Measurements from ENCODE around the gene MRPL46.

GRCh38 chr15:88477904-88478303 is 10.7 kb upstream of the MRPL46 start:
- TF ChIP-seq CTCF (IDR thresholded peaks at IDR 0.05) (no peak), EZH2 (IDR thresholded peaks at IDR 0.05) (no peak), EZH2phosphoT487 (IDR thresholded peaks at IDR 0.05) (no peak)
